GM12891 (cell line): Measurements from ENCODE around the gene PARP9.

ENCODE experiments used
- POLR2A ChIP-seq: IDR thresholded peaks from 2 replicates; pipeline ENCODE4 v1.6.1; 2011; ENCODE audit warnings: low read depth, low read length, control low read depth
- TAF1 ChIP-seq: IDR thresholded peaks from 2 replicates; pipeline ENCODE4 v1.6.1; 2011; ENCODE audit warnings: low read depth, low read length, control low read depth

- TF ChIP-seq TAF1, result no peak
- no peak for TF ChIP-seq POLR2A
Observed at GRCh38 chr3:122559906-122560305, 4.2 kb downstream of the PARP9 start.
